ENCODE data around the gene SRPK2.

DNA sequence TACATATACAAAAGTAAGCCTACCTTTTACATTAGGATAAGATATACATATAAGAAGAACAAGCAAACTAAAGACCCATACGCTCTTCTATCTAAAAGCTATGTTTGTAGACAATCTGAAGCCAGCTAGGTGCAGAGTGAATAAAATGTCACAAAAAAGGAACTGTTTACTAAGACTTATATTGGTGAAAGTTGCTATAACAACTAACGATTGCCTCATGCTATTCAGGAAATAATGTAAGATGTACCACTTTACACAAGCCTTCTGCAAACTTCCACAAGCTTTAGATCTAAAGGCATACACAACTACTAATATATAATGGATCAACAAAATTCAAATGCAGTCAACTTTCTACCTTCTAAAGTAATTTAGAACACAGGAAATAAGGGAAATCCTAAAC is 175.1 kb downstream of the SRPK2 start:
- TF ChIP-seq, protein P1, sequence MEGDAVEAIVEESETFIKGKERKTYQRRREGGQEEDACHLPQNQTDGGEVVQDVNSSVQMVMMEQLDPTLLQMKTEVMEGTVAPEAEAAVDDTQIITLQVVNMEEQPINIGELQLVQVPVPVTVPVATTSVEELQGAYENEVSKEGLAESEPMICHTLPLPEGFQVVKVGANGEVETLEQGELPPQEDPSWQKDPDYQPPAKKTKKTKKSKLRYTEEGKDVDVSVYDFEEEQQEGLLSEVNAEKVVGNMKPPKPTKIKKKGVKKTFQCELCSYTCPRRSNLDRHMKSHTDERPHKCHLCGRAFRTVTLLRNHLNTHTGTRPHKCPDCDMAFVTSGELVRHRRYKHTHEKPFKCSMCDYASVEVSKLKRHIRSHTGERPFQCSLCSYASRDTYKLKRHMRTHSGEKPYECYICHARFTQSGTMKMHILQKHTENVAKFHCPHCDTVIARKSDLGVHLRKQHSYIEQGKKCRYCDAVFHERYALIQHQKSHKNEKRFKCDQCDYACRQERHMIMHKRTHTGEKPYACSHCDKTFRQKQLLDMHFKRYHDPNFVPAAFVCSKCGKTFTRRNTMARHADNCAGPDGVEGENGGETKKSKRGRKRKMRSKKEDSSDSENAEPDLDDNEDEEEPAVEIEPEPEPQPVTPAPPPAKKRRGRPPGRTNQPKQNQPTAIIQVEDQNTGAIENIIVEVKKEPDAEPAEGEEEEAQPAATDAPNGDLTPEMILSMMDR (IDR thresholded peaks at IDR 0.05): no peak
- no peak for TF ChIP-seq POLR2A (IDR thresholded peaks at IDR 0.05)

Data from breast epithelium (tissue), 3 donors.